Osteoblast (primary cell): ENCODE results near the gene PTGES2. TPM values are rescaled to one million over a fixed set of nuclear protein-coding genes. Genes with fewer than 3 reads are reported as not detected.

Experiments used
- DNase-seq: peaks from one replicate; pipeline ENCODE4 v3.0.0; 2011; ENCODE audit warnings: low spot score, mixed read lengths; ENCODE audit not compliant: insufficient read length; ENCODE audit errors: missing footprints
- H2AFZ ChIP-seq: 2 replicates; pipeline ENCODE4 v1.6.0; 2011; ENCODE audit warnings: mild to moderate bottlenecking, low read length
- H3K27ac ChIP-seq: 2 replicates; pipeline ENCODE4 v1.5.1; 2011; ENCODE audit warnings: mild to moderate bottlenecking, low read depth, low read length, moderate library complexity
- H3K27me3 ChIP-seq: 2 replicates; pipeline ENCODE4 v1.6.0; 2012; ENCODE audit warnings: mild to moderate bottlenecking, control low read depth, inconsistent platforms, low read length, moderate library complexity; ENCODE audit not compliant: insufficient read depth
- H3K36me3 ChIP-seq: 2 replicates; pipeline ENCODE4 v1.5.1; 2011; ENCODE audit warnings: mild to moderate bottlenecking, low read length, control low read depth, moderate library complexity; ENCODE audit not compliant: insufficient read depth
- H3K4me1 ChIP-seq: 2 replicates; pipeline ENCODE4 v1.5.1; 2011; ENCODE audit warnings: mild to moderate bottlenecking, low read length, control low read depth, moderate library complexity; ENCODE audit not compliant: insufficient read depth
- H3K4me2 ChIP-seq: 2 replicates; pipeline ENCODE4 v1.6.0; 2011; ENCODE audit warnings: mild to moderate bottlenecking, low read length; ENCODE audit not compliant: insufficient read depth
- H3K4me3 ChIP-seq: fragments of 200-600 bp; sonication (generic); 3 replicates; pipeline ENCODE4 v1.5.1; 2012; ENCODE audit warnings: mild to moderate bottlenecking, low read length, inconsistent platforms; ENCODE audit not compliant: insufficient read depth
- H3K79me2 ChIP-seq: 2 replicates; pipeline ENCODE4 v1.6.0; 2012; ENCODE audit warnings: mild to moderate bottlenecking, low read length, control low read depth, inconsistent platforms; ENCODE audit not compliant: insufficient read depth
- H3K9me3 ChIP-seq: 2 replicates; pipeline ENCODE4 v1.5.1; 2011; ENCODE audit warnings: low read depth, low read length, control low read depth
- H4K20me1 ChIP-seq: 2 replicates; pipeline ENCODE4 v1.6.0; 2012; ENCODE audit warnings: mild to moderate bottlenecking, low read length, control low read depth; ENCODE audit not compliant: insufficient read depth
- total RNA-seq: library from RNA; depleted of rRNA; stranded (reverse); fragments of >200 nt; gene quantifications from 2 replicates; pipeline ENCODE4 v1.2.3, GENCODE V29; 2012
- TF ChIP-seq, protein P1 (sequence below): IDR thresholded peaks from 2 replicates; pipeline ENCODE4 v1.5.1; 2011; ENCODE audit warnings: mild to moderate bottlenecking, low read depth, low read length, moderate library complexity; ENCODE audit errors: extremely low read depth

Gene PTGES2
- total RNA-seq, 1 donor: 50.3 TPM

GRCh38 chr9:128166169-128166568 is 38.6 kb upstream of the PTGES2 start:
- Histone ChIP-seq H3K27ac (no peak overlapping the region), H3K27me3 (no peaks in the 10 kb centered on the region), H4K20me1 (peaks cover 26% of the 10 kb centered on the region), H3K79me2 (peaks cover 15% of the 10 kb centered on the region), H2AFZ (no peak overlapping the region), H3K4me3 (no peak overlapping the region), H3K4me1 (peaks cover 22% of the 10 kb centered on the region), H3K9me3 (no peaks in the 10 kb centered on the region), H3K4me2 (no peak overlapping the region), H3K36me3 (peaks cover 59% of the 10 kb centered on the region)
- TF ChIP-seq, protein P1, sequence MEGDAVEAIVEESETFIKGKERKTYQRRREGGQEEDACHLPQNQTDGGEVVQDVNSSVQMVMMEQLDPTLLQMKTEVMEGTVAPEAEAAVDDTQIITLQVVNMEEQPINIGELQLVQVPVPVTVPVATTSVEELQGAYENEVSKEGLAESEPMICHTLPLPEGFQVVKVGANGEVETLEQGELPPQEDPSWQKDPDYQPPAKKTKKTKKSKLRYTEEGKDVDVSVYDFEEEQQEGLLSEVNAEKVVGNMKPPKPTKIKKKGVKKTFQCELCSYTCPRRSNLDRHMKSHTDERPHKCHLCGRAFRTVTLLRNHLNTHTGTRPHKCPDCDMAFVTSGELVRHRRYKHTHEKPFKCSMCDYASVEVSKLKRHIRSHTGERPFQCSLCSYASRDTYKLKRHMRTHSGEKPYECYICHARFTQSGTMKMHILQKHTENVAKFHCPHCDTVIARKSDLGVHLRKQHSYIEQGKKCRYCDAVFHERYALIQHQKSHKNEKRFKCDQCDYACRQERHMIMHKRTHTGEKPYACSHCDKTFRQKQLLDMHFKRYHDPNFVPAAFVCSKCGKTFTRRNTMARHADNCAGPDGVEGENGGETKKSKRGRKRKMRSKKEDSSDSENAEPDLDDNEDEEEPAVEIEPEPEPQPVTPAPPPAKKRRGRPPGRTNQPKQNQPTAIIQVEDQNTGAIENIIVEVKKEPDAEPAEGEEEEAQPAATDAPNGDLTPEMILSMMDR: no peak
- peak; percentile 19 for DNase-seq

DNA sequence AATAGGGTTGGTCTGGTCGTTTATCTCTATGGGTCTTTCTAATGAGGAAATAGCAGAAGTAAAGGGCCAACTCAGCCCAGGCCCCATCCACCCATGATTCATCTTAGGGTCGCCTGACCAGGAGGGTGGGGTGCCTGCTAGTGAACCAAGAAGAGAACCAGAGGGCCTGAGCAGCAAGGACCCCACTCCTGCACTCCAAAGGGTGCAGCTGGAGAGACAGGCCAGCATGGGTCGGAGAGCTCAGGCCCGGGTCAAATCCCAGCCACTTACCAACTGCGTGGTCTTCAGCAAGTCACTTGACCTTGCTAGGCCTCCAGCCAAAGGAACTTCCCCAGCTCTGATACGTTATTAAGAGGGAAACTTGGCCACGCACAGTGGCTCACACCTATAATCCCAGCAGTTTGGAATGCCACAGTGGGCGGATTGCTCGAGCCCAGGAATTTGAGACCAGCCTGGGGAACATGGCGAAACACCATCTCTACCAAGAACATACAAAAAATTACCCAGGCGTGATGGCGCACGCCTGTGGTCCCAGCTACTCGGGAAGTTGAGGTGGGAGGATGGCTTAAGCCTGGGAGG is 36.9 kb upstream of the PTGES2 start:
- no peaks in the 10 kb centered on the region for H3K27me3 ChIP-seq
- H4K20me1 ChIP-seq: peaks cover 33% of the 10 kb centered on the region
- H3K4me2 ChIP-seq: no peak overlapping the region
- H2AFZ ChIP-seq: no peak overlapping the region
- DNase-seq: peak; percentile 86
- H3K9me3 ChIP-seq: no peaks in the 10 kb centered on the region
- H3K36me3 ChIP-seq: peaks cover 45% of the 10 kb centered on the region
- H3K4me1 ChIP-seq: peaks cover 27% of the 10 kb centered on the region
- H3K79me2 ChIP-seq: peaks cover 19% of the 10 kb centered on the region
- no peak overlapping the region for H3K27ac ChIP-seq
- H3K4me3 ChIP-seq: no peak overlapping the region
- TF ChIP-seq, protein P1: no peak

DNA sequence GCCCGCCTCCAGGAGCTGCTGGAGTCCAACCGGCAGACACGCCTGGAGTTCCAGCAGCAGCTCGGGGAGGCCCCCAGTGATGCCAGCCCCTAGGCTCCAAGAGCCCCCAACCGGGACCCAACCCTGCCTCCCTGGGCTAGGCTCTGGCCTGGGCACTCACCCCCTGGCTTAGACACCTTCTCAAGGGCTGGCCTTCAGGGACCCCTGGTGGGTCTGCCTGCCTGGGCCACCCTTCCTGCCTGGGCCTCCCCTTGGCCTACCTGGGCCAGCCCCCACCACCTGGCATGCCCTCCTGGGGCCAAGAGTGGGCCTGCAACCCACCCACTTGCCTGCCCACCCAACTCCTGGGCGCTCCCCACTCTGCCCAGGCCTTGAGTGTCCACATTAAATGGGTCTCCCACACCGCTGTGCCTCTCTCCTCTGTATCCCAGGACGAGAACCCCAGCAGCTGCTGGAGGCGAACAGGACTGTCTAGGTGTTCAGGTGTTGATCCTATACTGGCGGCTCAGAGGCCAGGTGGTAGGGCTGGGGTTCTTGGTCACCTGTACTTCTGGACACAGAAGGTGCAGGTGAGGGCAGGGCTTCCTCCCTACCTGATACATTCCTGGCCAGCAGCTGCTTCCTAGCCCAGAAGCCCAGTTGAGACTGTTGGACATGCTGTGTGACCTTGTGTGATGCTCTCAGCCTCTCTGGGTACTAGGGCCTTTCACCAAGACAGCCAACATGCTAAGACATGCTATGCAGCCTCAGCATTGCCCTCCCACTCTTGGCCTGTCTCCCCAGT is 36.2 kb upstream of the PTGES2 start:
- Histone ChIP-seq H3K4me1 (peaks cover 22% of the 10 kb centered on the region), H2AFZ (no peak overlapping the region), H3K79me2 (peaks cover 19% of the 10 kb centered on the region), H3K4me3 (no peak overlapping the region), H3K27me3 (no peaks in the 10 kb centered on the region), H3K27ac (no peak overlapping the region), H3K9me3 (no peaks in the 10 kb centered on the region), H3K36me3 (peaks cover 38% of the 10 kb centered on the region), H4K20me1 (peaks cover 33% of the 10 kb centered on the region), H3K4me2 (no peak overlapping the region)
- peak; percentile 65 for DNase-seq
- TF ChIP-seq, protein P1: no peak

- Histone ChIP-seq H3K27me3 (no peaks in the 10 kb centered on the region), H3K27ac (no peak overlapping the region)
These were observed 35.5 kb upstream of the PTGES2 start for GRCh38 chr9:128163027-128163515.

More at GRCh38 chr9:128163027-128163515, 35.5 kb upstream of the PTGES2 start:
- no peak overlapping the region for H3K4me3 ChIP-seq
- peaks cover 19% of the 10 kb centered on the region for H3K4me1 ChIP-seq
- no peak overlapping the region for H3K4me2 ChIP-seq
- H2AFZ ChIP-seq: no peak overlapping the region
- peak; percentile 62 for DNase-seq
- TF ChIP-seq, protein P1: no peak
- peaks cover 19% of the 10 kb centered on the region for H3K79me2 ChIP-seq
- H4K20me1 ChIP-seq: peaks cover 33% of the 10 kb centered on the region
- no peaks in the 10 kb centered on the region for H3K9me3 ChIP-seq
- peaks cover 33% of the 10 kb centered on the region for H3K36me3 ChIP-seq
